GM10248 (cell line): ENCODE data around the gene FAM78B.

Source experiments
- CTCF ChIA-PET: fragments of 300-600 bp; sonication (Branson Sonifier 250); formaldehyde crosslinking; extraction: SDS; loops from one replicate; lab custom pipeline; 2021; ENCODE audit warnings: antibody characterized with exemption; lab: Yijun Ruan, JAX
- POLR2A ChIA-PET: fragments of 350-650 bp; sonication (Branson Sonifier 250); formaldehyde crosslinking; extraction: SDS; loops from one replicate; lab custom pipeline; 2020; ENCODE audit warnings: antibody characterized with exemption; lab: Yijun Ruan, JAX
- DNase-seq: peaks from one replicate; pipeline ENCODE4 v3.0.0; 2012; ENCODE audit errors: extremely low spot score
- CTCF ChIP-seq: IDR thresholded peaks from 2 replicates; pipeline ENCODE4 v1.5.1; 2012; ENCODE audit warnings: mild to moderate bottlenecking, low read depth; ENCODE audit errors: extremely low read depth, missing control alignments, control extremely low read depth

Gene FAM78B

GRCh38 chr1:166122873-166123466 is 43.8 kb downstream of the FAM78B start:
- ChIA-PET CTCF (interaction anchor here (1.6 kb wide), 1 partner anchor 27 kb away, joined by 3 read pairs; no protein-coding TSS in a partner anchor), POLR2A (no interaction called here)
- no peak for TF ChIP-seq CTCF
- DNase-seq, result no peak

GRCh38 chr1:166121010-166121409 is 45.8 kb downstream of the FAM78B start:
- POLR2A ChIA-PET, result no interaction called here
- CTCF ChIA-PET, result no interaction called here

GRCh38 chr1:166120281-166120680 is 46.5 kb downstream of the FAM78B start:
- DNase-seq, result no peak
- ChIA-PET CTCF (interaction anchor here (1.5 kb wide), 1 partner anchor 12 kb away, joined by 4 read pairs; no protein-coding TSS in a partner anchor), POLR2A (no interaction called here)
- no peak for TF ChIP-seq CTCF

More at GRCh38 chr1:166121010-166121409, 45.8 kb downstream of the FAM78B start:
- DNase-seq, result no peak
- TF ChIP-seq CTCF, result no peak

GRCh38 chr1:166119471-166119965 is 47.3 kb downstream of the FAM78B start:
- POLR2A ChIA-PET, result no interaction called here
- CTCF ChIA-PET, result interaction anchor here (1.5 kb wide), 1 partner anchor 13 kb away, joined by 4 read pairs; no protein-coding TSS in a partner anchor
- TF ChIP-seq CTCF, result no peak
- DNase-seq, result no peak

- no peak for TF ChIP-seq CTCF
- POLR2A ChIA-PET, result no interaction called here
Observed at GRCh38 chr1:166117776-166118175, 49.0 kb downstream of the FAM78B start.

GRCh38 chr1:166116026-166116425 is 50.8 kb downstream of the FAM78B start:
- CTCF ChIA-PET, result interaction anchor here (1.9 kb wide), 1 partner anchor 9 kb away, joined by 4 read pairs; no protein-coding TSS in a partner anchor
- no peak for TF ChIP-seq CTCF
- POLR2A ChIA-PET, result no interaction called here
- no peak for DNase-seq

More at GRCh38 chr1:166117776-166118175, 49.0 kb downstream of the FAM78B start:
- no peak for DNase-seq
- CTCF ChIA-PET, result interaction anchor here (1.1 to 1.3 kb wide), 2 partner anchors 13 to 18 kb away, joined by 3 read pairs; no protein-coding TSS in a partner anchor
